DMS79 (cell line): ENCODE results near the gene ZDHHC3.
A peak's percentile ranks its signal among the peaks of the same experiment; 100 is the strongest.
"Not testable (repeated sequence)": the region's sequence is repeated elsewhere in the genome, so short reads cannot be mapped to it uniquely, and the experiment has no call there.

Source experiments
- DNase-seq: peaks from one replicate; lab custom pipeline; 2025; lab: John Stamatoyannopoulos, UW

ZDHHC3 gene

DNA sequence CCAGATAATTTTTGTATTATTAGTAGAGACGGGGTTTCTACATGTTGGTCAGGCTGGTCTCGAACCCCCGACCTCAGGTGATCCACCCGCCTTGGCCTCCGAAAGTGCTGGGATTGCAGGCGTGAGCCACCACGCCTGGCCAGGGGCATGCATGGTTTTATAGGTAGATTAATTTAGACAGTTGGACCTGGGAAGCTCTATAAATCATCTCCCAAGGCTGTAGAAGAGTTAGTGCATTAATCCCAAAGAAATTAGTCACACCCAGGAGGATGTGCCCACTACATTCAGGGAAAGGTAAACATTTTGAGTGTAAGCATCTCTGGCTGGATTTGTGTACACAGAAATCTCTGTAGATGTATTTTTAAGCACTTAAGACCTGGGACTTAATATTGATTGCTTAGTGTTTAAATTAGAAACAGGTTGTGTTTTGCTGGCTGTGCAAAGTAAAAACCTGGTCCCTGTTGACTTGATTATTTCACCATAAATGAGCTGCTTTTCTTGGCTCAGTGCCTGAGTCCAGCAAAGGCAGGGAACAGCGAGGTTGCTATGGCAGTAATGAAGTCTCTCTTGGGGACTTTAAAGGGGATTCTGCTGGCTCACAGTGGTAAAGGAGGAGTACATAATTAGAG, 19.3 kb upstream of the ZDHHC3 start:
- DNase-seq = peak; percentile 31

DNA sequence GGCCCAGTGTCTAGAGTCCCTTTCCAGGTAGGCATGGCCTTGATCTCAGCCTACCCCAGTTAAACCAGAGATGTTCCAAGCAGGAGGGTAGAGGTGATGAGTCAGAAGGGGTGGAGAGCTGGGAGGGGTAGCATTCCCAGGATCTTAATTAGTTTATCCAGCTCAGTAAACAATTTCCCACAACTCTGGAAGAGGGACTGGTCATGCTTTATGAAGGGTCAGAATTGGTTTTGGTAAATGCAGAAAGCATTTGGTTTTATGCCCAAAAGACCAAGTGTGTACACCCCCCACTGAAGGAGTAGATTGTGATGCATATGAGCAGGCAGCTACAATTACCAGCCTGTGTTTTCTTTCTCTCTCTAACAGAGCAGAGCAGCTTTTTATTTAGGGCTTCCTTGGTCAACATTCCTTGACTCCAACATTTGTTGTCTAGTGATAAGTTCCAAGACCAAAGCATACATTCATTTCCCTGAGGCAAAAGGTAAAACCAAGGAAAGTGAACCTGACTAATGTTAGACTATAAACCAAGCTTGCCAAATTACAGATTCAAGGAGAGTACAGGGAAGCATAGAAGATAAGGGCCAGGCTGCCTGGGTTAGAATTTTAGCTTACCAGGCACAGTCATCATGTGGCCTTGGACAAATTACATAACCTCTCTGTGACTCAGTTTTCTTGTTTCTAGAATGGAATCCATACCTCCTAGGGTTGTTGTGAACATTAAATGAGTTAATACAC, 17.7 kb upstream of the ZDHHC3 start:
- no peak for DNase-seq

DNA sequence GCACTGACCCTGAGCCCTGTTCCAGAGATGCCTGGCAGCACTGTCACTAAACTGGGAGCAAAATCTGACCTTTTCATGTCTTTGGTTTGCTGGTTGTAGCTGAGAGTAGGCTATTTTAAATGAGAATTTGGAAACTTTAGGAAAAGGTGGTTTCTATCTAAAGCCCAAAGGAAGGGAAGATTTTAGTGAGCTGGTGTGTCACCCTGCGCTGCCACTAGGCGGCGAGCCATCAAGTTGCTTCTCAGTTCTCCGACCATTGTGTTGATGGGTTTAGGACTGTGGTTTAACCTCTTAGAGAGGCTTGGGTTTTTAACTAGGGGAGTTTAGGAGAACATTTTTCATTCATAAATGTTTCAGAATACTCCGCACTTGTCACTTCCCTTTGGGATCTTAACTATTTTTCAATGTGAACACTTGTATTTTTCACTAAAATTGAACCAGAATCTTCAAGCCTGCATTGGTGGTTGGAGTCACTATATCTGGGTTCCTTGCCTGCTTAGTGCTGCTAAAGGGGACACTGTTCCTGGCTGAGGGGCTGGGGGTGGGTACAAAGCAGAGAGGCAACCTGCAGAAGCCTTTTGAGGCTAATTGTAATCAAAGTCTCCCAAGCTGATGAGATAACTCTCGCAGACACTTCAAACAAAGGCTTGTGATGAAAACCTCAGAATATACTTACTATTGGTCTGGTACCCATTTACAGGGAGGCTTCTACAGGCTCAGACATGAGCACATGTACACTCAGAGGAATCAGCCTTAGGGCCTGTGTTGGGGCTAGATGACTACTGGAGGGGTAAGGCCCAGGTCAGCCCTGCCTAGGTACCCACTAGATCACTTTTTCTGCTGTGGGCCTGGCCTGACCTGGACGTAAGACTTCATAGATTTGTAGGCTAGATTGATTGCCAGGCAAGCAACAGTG, 16.8 kb upstream of the ZDHHC3 start:
- DNase-seq = no peak

DNA sequence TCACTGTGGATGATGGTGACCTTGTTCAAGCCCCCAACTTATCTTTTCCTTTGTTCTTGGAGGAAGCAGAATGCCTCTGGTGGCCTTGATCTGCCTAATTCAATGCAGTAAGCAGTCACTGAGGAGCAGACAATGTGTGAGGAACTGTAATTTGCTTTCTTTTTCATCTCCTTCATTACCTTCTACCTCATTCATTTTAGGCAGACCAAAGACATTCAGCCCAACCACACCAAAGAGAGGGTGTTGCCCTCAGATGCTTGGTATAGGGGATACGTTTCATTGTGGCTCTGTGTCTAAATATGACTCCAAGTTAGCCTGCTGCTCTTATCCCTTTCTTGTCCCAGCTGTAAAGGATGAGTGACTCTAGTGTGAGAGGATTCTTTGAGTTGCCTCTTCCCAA, 15.4 kb upstream of the ZDHHC3 start:
- DNase-seq = no peak

DNA sequence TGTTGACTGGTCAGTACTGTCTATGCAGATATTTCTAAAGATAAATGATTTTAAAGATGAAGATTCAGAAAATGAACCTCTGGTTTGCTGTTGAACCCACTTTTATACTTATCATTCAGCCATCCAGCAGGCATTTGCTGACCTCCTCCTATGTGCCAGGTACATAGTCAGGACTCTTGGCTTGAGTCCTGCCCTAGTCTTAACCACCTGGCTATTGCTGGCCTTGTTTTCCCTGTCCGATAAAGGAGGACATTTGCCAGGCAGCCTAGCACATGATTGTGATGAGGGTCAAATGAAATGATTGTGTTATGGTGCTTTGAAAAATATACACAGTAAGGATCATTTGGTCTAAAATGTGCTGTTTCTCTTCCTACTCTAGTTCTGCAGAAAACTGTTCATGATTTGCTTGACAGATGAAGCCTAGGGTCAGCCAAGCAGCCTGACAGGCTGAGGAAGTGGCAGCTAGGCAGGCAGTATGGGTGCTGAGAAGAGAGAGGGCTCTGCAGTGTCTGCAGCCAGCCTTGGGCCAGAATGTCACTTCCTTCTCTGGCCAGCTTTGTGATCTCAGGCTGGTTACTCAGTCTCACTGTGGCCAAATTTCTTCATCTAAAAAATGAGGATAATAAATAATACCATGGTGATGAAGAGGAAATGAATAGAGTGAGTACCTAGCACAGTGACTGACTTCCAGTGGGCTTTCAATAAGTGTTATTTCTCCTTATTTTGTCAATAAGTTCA, 13.8 kb upstream of the ZDHHC3 start:
- no peak for DNase-seq

DNA sequence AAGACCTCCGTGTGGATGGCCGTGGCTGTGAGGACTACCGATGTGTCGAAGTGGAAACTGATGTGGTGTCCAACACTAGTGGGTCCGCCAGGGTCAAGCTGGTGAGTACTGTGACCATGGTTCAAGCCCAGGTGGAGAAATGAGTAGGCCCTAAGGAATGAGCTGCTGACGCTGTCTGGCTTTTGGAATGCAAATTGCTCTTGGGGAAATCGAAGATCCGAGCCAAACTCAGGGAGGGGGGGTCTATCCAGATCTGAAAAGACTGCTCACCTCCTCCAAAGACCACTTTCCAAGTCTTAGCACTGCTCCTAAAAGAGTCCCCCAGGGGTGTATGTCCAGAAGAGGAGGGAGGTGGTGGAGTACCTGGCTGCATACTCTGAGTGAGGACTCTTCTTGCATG, 13.2 kb upstream of the ZDHHC3 start:
- no peak for DNase-seq

DNA sequence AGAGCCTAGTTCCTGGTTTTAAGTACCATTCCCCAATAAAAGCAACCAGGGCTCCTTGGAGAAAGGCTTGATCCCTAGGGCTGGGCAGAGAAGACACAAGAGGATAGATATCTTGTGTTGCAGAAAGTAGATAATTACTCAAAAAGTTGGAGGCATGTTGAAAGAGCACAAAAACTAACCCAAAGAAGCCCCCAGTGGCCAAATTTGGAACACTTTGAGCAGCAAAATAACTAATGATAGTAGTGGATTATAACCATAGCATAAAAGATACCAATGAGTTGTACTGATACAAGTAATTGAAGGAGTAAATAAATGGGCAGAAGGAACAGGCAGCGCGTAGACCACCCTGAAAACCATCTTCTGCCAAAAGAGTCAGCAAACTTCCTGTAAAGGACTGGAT, 12.1 kb upstream of the ZDHHC3 start:
- DNase-seq = no peak

DNA sequence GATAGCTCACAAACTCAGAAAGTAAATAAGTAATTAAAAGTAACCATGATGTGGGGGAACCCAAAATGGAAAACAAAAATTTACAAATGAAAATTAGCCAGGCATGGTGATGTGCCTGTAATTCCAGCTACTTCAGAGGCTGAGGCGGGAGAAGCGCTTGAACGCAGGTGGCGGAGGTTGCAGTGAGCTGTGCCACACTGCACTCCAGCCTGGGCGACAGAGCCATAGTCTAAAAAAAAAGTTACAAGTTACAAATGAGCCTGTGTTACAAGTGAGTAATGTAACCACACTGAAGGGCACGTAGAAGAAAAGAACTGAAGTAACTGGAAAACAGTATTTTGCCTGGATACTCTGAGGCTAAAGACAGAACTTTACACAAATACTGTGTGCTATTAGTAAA, 11.4 kb upstream of the ZDHHC3 start:
- DNase-seq = no peak

DNA sequence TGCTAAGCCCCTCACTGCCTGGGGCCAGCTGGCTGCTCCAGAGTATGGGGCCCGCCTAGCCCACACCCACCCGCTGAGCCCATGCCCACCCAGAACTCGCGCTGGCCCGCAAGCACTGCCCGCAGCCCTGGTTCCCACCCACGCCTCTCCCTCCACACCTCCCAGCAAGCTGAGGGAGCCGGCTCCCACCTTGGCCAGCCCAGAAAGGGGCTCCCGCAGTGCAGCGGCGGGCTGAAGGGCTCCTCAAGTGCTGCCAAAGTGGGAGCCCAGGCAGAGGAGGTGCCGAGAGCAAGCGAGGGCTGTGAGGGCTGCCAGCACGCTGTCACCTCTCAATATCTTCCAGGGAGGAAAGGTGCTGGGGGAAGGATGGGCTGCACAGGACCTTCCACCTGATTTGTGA, 10.4 kb upstream of the ZDHHC3 start:
- DNase-seq = not testable (repeated sequence)

DNA sequence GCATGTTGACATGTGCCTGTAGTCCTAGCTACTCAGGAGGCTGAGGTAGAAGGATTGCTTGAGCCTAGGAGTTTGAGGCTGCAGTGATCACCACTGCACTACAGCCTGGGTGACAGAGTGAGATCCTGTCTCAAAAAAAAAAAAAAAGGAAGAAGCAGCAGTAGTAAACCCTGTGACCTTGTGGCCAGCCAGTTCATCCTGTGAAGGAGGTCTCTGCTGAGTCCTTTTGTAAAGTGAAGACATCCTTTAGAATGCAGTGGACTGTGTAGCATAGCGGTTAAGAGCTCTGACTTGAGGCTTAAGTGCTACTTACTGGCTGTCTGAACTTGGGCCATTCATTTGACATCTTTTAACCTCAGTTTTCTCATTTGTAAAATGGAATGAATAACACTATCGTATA, 8.4 kb upstream of the ZDHHC3 start:
- DNase-seq = peak; percentile 30

DNA sequence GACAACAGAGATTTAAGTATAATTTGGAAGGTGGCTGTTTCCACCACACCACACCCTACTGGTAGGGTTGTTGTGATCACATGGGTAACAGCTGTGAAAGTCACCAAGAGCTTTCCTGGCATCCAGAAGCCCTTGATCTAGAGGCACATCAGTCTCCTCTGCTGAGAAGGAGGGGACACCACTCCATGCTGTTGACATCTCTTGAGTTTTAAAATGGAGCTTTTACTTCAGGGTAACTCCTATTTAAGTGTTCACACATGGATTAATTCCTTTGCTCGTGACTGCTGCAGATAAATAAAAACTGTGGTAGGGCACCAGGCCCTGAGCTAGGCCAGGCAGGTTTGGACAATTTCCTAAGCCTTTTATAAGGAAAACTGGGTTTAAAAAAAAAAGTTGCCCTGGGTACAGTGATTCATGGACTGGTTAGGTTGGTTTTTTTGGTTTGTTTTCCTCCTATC, 7.5 kb upstream of the ZDHHC3 start:
- DNase-seq = peak; percentile 51

DNA sequence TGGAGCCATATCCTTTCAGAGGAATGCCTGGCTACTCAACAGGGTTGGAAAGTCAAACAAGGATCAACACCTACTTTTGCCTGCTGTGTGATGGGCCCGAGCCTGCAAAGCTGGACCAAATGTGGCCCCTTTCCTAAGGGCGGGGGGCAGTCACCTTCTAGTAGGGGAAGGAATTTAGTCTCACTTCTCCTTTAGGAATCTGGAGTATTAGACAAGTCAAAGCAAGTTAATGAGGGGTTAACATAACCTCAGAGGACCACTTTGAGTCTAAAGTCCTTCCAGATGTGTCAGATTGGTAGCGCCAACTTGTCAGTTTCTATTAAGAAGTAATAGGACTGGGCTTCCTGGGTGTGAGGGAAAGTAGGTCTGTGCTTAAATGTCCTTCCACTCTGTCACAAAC, 6.8 kb upstream of the ZDHHC3 start:
- DNase-seq = no peak

DNA sequence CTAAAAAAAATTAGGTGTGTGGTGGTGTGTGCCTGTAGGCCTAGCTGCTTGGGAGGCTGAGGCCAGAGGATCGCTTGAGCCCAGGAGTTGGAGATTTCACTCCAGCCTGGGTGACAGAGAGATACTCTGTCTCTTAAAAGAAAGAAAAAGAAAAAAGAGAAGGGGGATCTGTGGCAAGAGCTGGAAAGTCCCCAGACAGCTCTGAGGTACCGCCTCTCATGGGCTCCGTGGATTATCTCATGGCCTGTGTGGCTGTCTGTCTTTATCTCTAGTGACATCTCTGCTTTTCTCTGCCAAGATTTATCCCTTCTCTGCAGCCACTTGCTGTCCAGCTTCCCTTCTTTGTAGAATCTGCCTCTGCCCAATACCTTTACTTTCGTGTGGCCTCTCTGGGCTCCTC, 5.8 kb upstream of the ZDHHC3 start:
- DNase-seq = no peak

DNA sequence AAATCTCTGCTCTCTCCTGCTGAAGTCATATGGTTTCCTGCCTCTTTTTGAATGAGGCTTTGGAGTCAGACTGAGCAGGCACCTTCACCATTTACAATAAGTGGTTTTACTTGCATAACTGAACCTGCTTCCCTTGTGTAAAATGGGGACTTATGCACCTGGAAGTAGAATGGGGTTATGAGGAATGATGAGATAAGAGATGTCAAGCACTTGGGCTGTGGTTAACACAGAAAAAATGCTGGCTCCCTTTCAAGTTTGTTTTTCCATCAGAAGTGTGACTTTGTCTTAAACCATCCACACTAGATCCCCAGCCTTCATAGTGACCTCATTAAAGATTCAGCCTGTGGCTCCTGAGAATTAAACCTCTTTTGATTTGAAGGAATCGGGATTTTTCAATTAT, 5.2 kb upstream of the ZDHHC3 start:
- peak; percentile 38 for DNase-seq

DNA sequence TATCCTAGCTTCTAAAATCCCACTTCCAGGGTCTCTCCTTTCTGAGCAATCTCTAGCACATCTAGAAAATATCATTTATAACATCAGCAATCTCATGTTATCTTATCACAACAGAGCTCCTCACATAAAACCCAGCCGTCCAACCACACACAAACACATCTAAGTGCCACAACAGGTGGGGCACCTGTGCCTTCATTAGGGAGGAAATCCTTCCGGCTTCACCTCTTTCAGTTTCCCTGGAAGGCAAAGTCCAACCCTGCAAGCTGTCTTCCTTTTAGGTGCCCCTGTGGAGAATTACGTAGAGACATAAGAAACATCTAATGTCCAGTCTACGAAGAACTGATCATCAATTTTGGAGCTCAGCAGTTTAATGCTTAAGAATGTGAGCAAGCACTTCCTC, 1.6 kb downstream of the ZDHHC3 start:
- no peak for DNase-seq

DNA sequence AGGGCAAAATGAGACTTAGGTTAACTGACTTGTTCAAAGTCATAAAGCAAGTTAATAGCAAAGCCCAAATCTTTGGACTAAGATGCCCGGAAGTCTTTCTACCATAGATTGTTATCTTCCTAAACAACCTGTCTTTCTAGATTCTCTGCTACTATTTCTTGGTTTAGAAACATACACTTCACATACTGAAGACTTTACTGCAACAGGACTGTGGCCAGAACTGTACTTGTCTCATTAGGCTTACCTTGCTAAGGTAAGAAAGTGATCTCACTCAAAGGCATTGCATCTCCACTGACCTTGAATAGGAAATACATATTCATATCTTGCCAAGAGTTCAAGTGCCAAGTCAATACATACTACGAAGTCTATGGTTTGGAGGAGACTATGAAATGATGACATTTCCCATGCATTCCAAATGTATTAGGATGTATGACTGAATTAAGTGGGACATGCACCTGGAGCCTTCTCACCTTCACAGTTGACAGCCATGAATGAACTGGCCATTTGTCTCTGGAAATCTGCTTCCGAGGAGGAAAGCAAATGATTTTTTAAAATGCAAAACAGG, 5.0 kb downstream of the ZDHHC3 start:
- no peak for DNase-seq

DNA sequence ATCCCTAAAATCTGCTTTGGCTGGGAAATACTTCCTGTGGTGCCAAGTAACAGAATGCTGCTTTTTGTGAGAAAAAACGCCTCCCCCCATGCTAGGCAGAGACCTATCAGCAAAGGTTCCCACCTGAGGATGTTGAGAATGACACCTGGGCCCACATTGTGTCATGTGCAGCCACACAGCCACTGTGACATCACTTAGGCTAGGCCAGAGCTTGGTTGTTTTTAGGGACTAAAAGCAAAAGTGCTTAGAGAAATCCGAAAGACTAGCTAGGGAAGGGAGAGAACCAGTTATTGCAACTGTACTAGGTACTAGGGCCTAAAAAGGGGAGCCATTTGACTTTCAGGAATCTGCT, 6.2 kb downstream of the ZDHHC3 start:
- DNase-seq = no peak

DNA sequence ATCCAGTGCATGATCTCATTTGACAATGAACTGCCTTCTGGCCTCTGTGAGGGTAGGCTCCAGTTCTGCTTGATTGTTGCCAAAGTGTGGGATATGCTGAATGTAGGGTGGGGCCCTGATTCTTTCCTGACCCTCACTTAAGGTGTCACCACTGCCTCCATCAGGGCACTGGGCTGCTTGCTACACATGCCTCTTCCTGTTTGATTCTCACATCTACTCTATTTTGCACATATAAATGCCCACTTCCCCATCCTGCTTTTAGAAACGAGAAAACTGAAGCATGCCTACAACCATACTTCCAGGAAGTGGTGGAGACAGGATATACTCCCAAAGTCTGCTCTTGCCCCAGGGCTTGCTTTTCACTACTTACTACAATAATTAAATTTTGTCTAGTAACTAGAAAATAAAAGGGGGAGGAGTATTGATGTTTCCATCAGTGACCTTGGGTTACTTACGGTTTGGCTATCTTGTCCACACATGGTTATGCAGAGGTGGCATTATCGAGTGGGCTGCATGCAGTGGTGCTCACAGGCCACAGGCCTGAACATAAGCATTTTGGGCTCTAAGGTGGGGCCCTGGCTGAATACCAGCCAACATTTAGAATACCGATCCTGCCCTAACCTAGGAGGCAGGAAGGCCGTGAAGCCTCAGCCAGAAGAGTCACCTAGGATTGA, 6.7 kb downstream of the ZDHHC3 start:
- DNase-seq = no peak

DNA sequence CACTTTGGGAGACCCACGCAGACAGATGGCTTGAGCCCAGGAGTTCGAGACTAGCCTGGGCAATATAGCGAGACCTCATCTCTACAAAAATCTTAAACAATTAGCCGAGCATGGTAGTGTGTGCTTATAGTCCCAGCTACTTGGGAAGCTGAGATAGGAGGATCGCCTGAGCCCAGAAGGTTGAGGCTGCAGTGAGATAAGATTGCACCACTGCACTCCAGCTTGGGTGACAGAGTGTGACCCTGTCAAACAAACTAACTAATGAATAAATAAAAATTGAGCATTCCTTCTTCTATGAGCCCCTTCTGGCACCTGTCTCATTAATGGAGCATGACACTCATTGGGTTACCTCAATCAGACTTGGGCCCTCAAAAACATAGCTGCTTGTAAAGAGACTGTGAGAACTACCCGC, 7.5 kb downstream of the ZDHHC3 start:
- DNase-seq = no peak

DNA sequence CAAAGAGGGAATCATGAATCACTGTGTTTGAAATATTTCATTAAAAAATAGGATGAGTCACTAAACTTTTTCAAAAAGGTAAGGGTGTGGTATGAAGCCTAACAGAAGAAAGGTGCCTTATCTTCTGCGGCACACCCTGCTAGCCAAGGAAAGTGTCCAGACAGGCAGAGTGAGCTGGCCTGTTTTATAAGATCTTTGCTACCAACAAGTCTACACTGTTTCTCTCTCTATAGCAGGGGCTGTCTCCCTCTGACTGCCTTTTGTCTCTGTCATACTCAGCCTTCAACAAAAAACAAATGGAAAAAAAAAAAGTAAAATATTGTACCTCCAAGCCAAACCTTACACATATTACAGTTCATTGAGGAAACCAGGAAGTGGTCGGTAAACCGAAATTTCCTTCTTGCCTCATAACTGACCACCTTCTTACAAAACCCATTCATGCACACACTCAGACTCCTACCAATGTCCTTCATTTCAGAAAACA, 9.1 kb downstream of the ZDHHC3 start:
- no peak for DNase-seq

DNA sequence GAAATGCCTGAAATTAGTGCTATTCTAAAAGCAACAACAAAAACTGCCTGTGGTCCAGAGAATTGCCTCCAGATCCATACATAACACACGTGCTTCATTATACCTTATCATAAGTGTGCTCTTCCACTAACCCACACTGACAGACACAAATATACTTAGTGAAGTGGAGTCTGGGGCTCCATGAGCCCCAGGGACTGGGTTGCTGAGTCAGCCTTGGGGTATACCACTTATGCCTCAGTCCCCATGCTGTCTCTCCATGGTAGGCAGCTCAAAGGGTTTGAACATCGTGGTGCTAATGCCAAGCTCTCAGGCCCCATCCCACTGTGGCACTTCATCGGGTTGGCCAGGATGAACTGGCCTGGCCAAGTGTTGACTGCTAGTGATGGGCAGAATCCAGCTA, 10.8 kb downstream of the ZDHHC3 start:
- no peak for DNase-seq
